K562 (cell line): ENCODE results near the gene COQ3. TPM values are rescaled to one million over a fixed set of nuclear protein-coding genes. Genes with fewer than 3 reads are reported as not detected.

Experiments used
- ATF6 ChIP-seq: sonication (generic); formaldehyde crosslinking; IDR thresholded peaks from 2 replicates; pipeline ENCODE4 v1.4.0; 2020; ENCODE audit warnings: mild to moderate bottlenecking, missing genetic modification reagents
- ETV1 ChIP-seq: fragments of 450-650 bp; conservative IDR thresholded peaks from 2 replicates; pipeline ENCODE4 v1.6.1; 2016; ENCODE audit warnings: missing genetic modification characterization, control low read depth, low read depth, missing compliant biosample characterization
- FOSL1 ChIP-seq: fragments of 200-800 bp; sonication (Bioruptor generic); conservative IDR thresholded peaks from 2 replicates; pipeline ENCODE4 v1.6.1; 2016; ENCODE audit warnings: missing genetic modification characterization, missing compliant biosample characterization
- FOXA3 ChIP-seq, 2 experiments: fragments of 450-650 bp in 1 of 2; sonication (generic) in 1 of 2; formaldehyde crosslinking; IDR thresholded peaks in 1 of 2; conservative IDR thresholded peaks in 1 of 2; 2 replicates each; pipeline versions ENCODE4 v1.4.0 to v1.8.0; 2020 to 2022; ENCODE audit warnings: mild to moderate bottlenecking in 2 of 2, missing genetic modification reagents in 1 of 2
- FOXP4 ChIP-seq: sonication (generic); formaldehyde crosslinking; IDR thresholded peaks from 2 replicates; pipeline ENCODE4 v1.8.0; 2022; ENCODE audit warnings: mild to moderate bottlenecking, missing genetic modification reagents, borderline replicate concordance
- HIVEP1 ChIP-seq: fragments of 250-450 bp; sonication (Bioruptor Pico); IDR thresholded peaks from 2 replicates; pipeline ENCODE4 v1.4.0; 2020; ENCODE audit warnings: mild to moderate bottlenecking
- HMBOX1 ChIP-seq: sonication (generic); IDR thresholded peaks from 2 replicates; pipeline ENCODE4 v1.6.1; 2016
- HOXB6 ChIP-seq: fragments of 250-450 bp; sonication (Bioruptor Pico); IDR thresholded peaks from 2 replicates; pipeline ENCODE4 v1.5.1; 2022; ENCODE audit warnings: mild to moderate bottlenecking, borderline replicate concordance
- PATZ1 ChIP-seq: fragments of 250-450 bp; sonication (Bioruptor Pico); IDR thresholded peaks from 2 replicates; pipeline ENCODE4 v1.5.0; 2020; ENCODE audit warnings: mild to moderate bottlenecking, borderline replicate concordance
- PURB ChIP-seq: sonication (generic); formaldehyde crosslinking; IDR thresholded peaks from 2 replicates; pipeline ENCODE4 v1.9.0; 2021; ENCODE audit warnings: low read depth, mild to moderate bottlenecking, missing genetic modification reagents
- SIX5 ChIP-seq, 2 experiments: IDR thresholded peaks; 2 replicates each; pipeline ENCODE4 v1.6.1; 2011; ENCODE audit warnings: low read length in 2 of 2, borderline replicate concordance in 1 of 2, low read depth in 1 of 2, mild to moderate bottlenecking in 1 of 2, moderate library complexity in 1 of 2; ENCODE audit not compliant: insufficient read depth in 1 of 2
- polyA plus RNA-seq, 8 experiments: library from polyadenylated mRNA; depleted of rRNA in 4 of 8; stranded (reverse) in 5 of 8; unstranded in 3 of 8; fragments of >200 nt; fragmentation: Nextera tagmentation in 2 of 8; fragmentation: Illumina TruSeq in 1 of 8; extraction: Ambion mirVana in 2 of 8; extraction: Trizol in 1 of 8; gene quantifications; 2 replicates each; pipeline versions ENCODE4 v1.2.1 to v1.2.3, GENCODE V29; 2011 to 2014; ENCODE audit warnings: inconsistent platforms in 1 of 8, missing spikeins in 1 of 8
- total RNA-seq, 7 experiments: library from RNA; depleted of rRNA in 6 of 7; stranded (reverse); fragments of >200 nt in 6 of 7; fragmentation: Illumina TruSeq in 2 of 7; extraction: Trizol in 2 of 7; gene quantifications; 2 replicates each; pipeline versions ENCODE4 v1.2.1 to v1.2.3, GENCODE V29; 2011 to 2021; ENCODE audit warnings: low replicate concordance in 1 of 7
- TF ChIP-seq, protein P1 (sequence below): sonication (generic); formaldehyde crosslinking; IDR thresholded peaks from 2 replicates; pipeline ENCODE4 v1.5.0; 2020; ENCODE audit warnings: missing genetic modification reagents
- TF ChIP-seq, protein P2 (sequence below): fragments of 450-650 bp; formaldehyde crosslinking; IDR thresholded peaks from 2 replicates; pipeline ENCODE4 v1.4.0; 2022; ENCODE audit warnings: missing genetic modification characterization
- TF ChIP-seq, protein P3 (sequence below): sonication (generic); formaldehyde crosslinking; IDR thresholded peaks from 2 replicates; pipeline ENCODE4 v1.8.0; 2022; ENCODE audit warnings: mild to moderate bottlenecking, missing genetic modification reagents

COQ3 gene
- total and polyA plus RNA-seq, 9 of the 15 experiments (the other 6 are each of a cell fraction or from before 2014, with no cell fraction given) = 16.9 to 137 (median 33.9) TPM

DNA sequence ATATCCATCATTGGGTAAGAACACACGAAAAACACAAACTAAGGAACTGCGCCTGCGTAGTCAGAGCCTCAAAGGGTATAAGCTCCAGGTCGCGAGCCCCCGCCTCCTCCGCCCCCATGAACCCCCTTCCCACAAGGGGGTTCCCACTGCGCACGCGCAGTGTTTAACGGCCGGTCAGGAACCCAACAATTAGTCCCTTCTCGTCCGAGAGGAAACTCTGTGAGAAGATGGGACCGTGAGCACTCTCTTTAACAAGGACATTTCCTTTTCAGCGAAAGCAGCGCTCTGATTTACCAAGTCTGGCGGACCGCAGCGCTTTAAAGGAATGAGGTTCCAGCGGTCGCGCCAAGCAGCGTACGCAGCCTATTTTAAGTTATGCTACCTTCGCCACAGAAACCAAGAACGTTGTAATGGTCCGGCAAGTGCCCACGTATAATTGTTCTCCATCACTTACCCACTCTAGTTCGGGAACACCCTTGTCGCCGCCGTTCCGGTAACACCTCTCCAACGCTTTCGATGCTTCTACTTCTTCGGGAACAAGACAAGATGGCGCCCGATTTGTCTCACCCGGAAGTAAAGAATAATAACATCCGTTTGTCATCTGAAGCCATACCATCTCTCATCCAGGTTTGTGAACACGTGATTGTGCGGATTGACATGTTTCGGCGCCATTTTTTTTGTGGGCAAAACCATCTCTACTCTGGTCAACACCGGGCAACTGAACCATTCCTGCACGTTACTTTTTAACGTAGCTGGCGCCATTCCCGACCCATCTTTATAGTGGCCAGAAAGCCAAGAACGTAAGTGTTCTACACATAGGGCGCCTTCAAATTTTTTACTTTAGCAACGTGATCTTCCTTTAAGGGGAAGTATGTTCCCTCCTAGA lies 31.0 kb upstream of the COQ3 start, which contains the start of gene PNISR (continued):
- TF ChIP-seq FOXP4 (CRISPR knock-in tag) = 0 out of 2 replicates have a peak, but pooled peaks have one; percentile 18
- TF ChIP-seq, protein P1, sequence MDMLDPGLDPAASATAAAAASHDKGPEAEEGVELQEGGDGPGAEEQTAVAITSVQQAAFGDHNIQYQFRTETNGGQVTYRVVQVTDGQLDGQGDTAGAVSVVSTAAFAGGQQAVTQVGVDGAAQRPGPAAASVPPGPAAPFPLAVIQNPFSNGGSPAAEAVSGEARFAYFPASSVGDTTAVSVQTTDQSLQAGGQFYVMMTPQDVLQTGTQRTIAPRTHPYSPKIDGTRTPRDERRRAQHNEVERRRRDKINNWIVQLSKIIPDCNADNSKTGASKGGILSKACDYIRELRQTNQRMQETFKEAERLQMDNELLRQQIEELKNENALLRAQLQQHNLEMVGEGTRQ (CRISPR knock-in tag) = peak; percentile 87
- no peak for TF ChIP-seq ATF6
- TF ChIP-seq, protein P2, sequence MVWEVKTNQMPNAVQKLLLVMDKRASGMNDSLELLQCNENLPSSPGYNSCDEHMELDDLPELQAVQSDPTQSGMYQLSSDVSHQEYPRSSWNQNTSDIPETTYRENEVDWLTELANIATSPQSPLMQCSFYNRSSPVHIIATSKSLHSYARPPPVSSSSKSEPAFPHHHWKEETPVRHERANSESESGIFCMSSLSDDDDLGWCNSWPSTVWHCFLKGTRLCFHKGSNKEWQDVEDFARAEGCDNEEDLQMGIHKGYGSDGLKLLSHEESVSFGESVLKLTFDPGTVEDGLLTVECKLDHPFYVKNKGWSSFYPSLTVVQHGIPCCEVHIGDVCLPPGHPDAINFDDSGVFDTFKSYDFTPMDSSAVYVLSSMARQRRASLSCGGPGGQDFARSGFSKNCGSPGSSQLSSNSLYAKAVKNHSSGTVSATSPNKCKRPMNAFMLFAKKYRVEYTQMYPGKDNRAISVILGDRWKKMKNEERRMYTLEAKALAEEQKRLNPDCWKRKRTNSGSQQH (CRISPR knock-in tag) = no peak
- peak; percentile 56; the same call in 1 of the 2 replicates for TF ChIP-seq FOSL1
- peak; percentile 54 to 75; a peak in 3 of 4 replicates for TF ChIP-seq SIX5 (IDR thresholded peaks at IDR 0.05; ENCODE audit: borderline replicate concordance in 1 of 2, insufficient read depth in 1 of 2, low read depth in 1 of 2, low read length in 2 of 2)
- TF ChIP-seq, protein P3, sequence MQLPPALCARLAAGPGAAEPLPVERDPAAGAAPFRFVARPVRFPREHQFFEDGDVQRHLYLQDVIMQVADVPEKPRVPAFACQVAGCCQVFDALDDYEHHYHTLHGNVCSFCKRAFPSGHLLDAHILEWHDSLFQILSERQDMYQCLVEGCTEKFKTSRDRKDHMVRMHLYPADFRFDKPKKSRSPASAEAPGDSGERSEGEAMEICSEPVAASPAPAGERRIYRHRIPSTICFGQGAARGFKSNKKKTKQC (CRISPR knock-in tag) = no peak
- no peak for TF ChIP-seq HIVEP1 (CRISPR knock-in tag)
- TF ChIP-seq HMBOX1 = no peak
- TF ChIP-seq FOXA3 (CRISPR knock-in tag; conservative IDR thresholded peaks at IDR 0.05 in 1 of 2, IDR thresholded peaks at IDR 0.05 in 1 of 2) = no peak
- TF ChIP-seq ETV1 (tag) = peak; percentile 74
- TF ChIP-seq PURB (CRISPR knock-in tag) = no peak
- TF ChIP-seq HOXB6 (CRISPR knock-in tag) = no peak
- no peak for TF ChIP-seq PATZ1 (CRISPR knock-in tag)
